GM12878 (cell line): Measurements from ENCODE around the gene COL11A1. TPM values are rescaled to one million over a fixed set of nuclear protein-coding genes. Genes with fewer than 3 reads are reported as not detected.

Experiments
- ATAC-seq: fragments of 200-7000 bp; cut with Tn5 transposase; 3 replicates; pipeline ENCODE4 v1.9.1; 2020; ENCODE audit warnings: mild to moderate bottlenecking, moderate library complexity
- BruUV-seq: library from RNA; stranded (reverse); fragments of 400-500 nt; replicated peaks from 2 replicates; lab custom pipeline; 2021; lab: Mats Ljungman, UMichigan
- CTCF ChIA-PET: fragments of 300-600 bp; sonication (Branson Sonifier 250); formaldehyde crosslinking; extraction: SDS; loops from one replicate; lab custom pipeline; 2021; ENCODE audit warnings: inconsistent platforms; lab: Yijun Ruan, JAX
- POLR2A ChIA-PET: fragments of 350-600 bp; formaldehyde crosslinking; extraction: SDS; loops from one replicate; lab custom pipeline; 2021; ENCODE audit warnings: inconsistent platforms; lab: Charles Lee
- RAD21 ChIA-PET: fragments of 300-600 bp; sonication (Branson Sonifier 250); formaldehyde crosslinking; loops from one replicate; lab custom pipeline; 2023; ENCODE audit warnings: antibody characterized with exemption; ENCODE audit not compliant: unreplicated experiment; lab: Charles Lee
- SMC1A ChIA-PET: fragments of 300-600 bp; sonication (Branson Sonifier 250); formaldehyde crosslinking; loops from one replicate; lab custom pipeline; 2023; ENCODE audit not compliant: unreplicated experiment, uncharacterized antibody; lab: Charles Lee
- DNase-seq: peaks from one replicate; pipeline ENCODE4 v3.0.0-alpha.2; 2011; ENCODE audit warnings: low read depth, low spot score
- FAIRE-seq: peaks from 3 replicates; lab custom pipeline; 2011; peaks lifted over from hg19 to GRCh38; lab: Jason Lieb, UNC
- H2AFZ ChIP-seq: 2 replicates; pipeline ENCODE4 v1.6.0; 2011; ENCODE audit warnings: low read depth, low read length, control low read depth; ENCODE audit not compliant: control insufficient read depth
- H3K27ac ChIP-seq: 2 replicates; pipeline ENCODE4 v1.5.1; 2011; ENCODE audit warnings: control low read depth; ENCODE audit not compliant: control insufficient read depth, insufficient read depth
- H3K27me3 ChIP-seq, 2 experiments: replicated peaks in 1 of 2; 2 replicates each; pipeline versions ENCODE4 v1.6.0 to v1.6.1; 2011; ENCODE audit warnings: low read length in 1 of 2; ENCODE audit not compliant: control insufficient read depth in 2 of 2, insufficient read depth in 2 of 2
- H3K36me3 ChIP-seq, 2 experiments: 2 replicates each; pipeline ENCODE4 v1.5.1; 2011; ENCODE audit warnings: low read length in 1 of 2; ENCODE audit not compliant: control insufficient read depth in 2 of 2, insufficient read depth in 2 of 2
- H3K4me1 ChIP-seq: 2 replicates; pipeline ENCODE4 v1.6.1; 2011; ENCODE audit warnings: mild to moderate bottlenecking, low read length, moderate library complexity, mixed read lengths; ENCODE audit not compliant: control insufficient read depth, insufficient read depth
- H3K4me2 ChIP-seq: 2 replicates; pipeline ENCODE4 v1.6.0; 2011; ENCODE audit warnings: control low read depth; ENCODE audit not compliant: control insufficient read depth, insufficient read depth
- H3K4me3 ChIP-seq: fragments of 200-600 bp; sonication (generic); 2 replicates; pipeline ENCODE4 v1.5.1; 2016
- H3K79me2 ChIP-seq: 2 replicates; pipeline ENCODE4 v1.6.0; 2011; ENCODE audit warnings: low read length; ENCODE audit not compliant: control insufficient read depth, insufficient read depth
- H3K9ac ChIP-seq: 2 replicates; pipeline ENCODE4 v1.8.0; 2011; ENCODE audit warnings: low read length, control low read depth, mixed read lengths; ENCODE audit not compliant: control insufficient read depth, insufficient read depth
- H3K9me3 ChIP-seq: replicated peaks from 3 replicates; pipeline ENCODE4 v1.5.1; 2011; ENCODE audit warnings: mild to moderate bottlenecking, low read length; ENCODE audit not compliant: control insufficient read depth, insufficient read depth
- H4K20me1 ChIP-seq: 2 replicates; pipeline ENCODE4 v1.6.0; 2011; ENCODE audit not compliant: control insufficient read depth, insufficient read depth
- ATF2 ChIP-seq: IDR thresholded peaks from 2 replicates; pipeline ENCODE4 v1.6.1; 2012; ENCODE audit warnings: low read length, inconsistent platforms
- NKRF ChIP-seq: fragments of 450-650 bp; conservative IDR thresholded peaks from 2 replicates; pipeline ENCODE4 v1.6.1; 2017; ENCODE audit warnings: mild to moderate bottlenecking, moderate library complexity
- SUZ12 ChIP-seq: fragments of 200-600 bp; sonication (generic); IDR thresholded peaks from one replicate; pipeline ENCODE4 v1.6.1; 2018; ENCODE audit warnings: antibody characterized with exemption, mild to moderate bottlenecking; ENCODE audit not compliant: unreplicated experiment
- TCF7 ChIP-seq: IDR thresholded peaks from 2 replicates; pipeline ENCODE4 v1.6.1; 2014; ENCODE audit warnings: antibody characterized with exemption, borderline replicate concordance
- in situ Hi-C: fragments of 300-500 bp; cut with MboI; formaldehyde crosslinking; loops from 9 replicates; pipeline ENCODE4 v1.14.3; 2018; ENCODE audit warnings: mixed read lengths
- intact Hi-C: fragments of 100-400 bp; cut with micrococcal nuclease; formaldehyde crosslinking; loops from one replicate; pipeline ENCODE4 v1.14.2; 2022; ENCODE audit not compliant: unreplicated experiment
- polyA plus RNA-seq, 11 experiments: library from polyadenylated mRNA; depleted of rRNA in 4 of 11; unstranded in 6 of 11; stranded (reverse) in 5 of 11; fragments of >200 nt; fragmentation: Nextera tagmentation in 4 of 11; fragmentation: Illumina TruSeq in 1 of 11; extraction: Ambion mirVana in 4 of 11; extraction: Trizol in 1 of 11; gene quantifications; 1 replicate in 1 of 11; 2 replicates in 10 of 11; pipeline versions ENCODE4 v1.2.1 to v1.2.3, GENCODE V29; 2011 to 2016; ENCODE audit warnings: inconsistent platforms in 2 of 11, missing spikeins in 2 of 11, low read depth in 1 of 11
- total RNA-seq, 4 experiments: library from RNA; depleted of rRNA in 3 of 4; stranded (reverse); fragments of >200 nt in 3 of 4; fragmentation: Illumina TruSeq in 1 of 4; extraction: Trizol in 1 of 4; gene quantifications; 2 replicates each; pipeline versions ENCODE4 v1.2.1 to v1.2.3, GENCODE V29; 2013 to 2021

Gene COL11A1
- total and polyA plus RNA-seq, 10 of the 15 experiments (the other 5 are each of a cell fraction or from before 2014, with no cell fraction given), result 0.11 TPM; not detected in 9

DNA sequence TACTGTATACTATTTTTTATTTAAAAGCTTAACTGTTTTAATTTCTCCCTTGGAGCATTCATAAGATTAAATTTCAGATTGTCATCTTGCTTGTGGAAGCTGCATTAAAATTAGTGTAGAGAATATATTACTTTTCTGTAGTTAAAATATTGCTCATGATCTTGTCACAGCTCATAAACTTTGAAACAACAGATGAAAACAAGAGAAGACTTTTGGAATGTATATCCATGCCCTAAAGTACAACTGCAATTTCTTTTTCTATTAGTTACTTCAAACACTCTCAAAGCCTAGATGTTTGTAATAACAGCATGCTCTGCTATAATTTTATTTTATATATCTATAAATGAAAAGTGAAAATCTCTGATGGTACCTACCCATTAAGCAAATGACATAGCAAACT, 155.9 kb downstream of the COL11A1 start:
- H3K4me3 ChIP-seq, result no peak overlapping the region
- H3K4me1 ChIP-seq, result no peaks in the 10 kb centered on the region
- H2AFZ ChIP-seq, result no peak overlapping the region
- intact Hi-C loops (no loop called here), in situ Hi-C loops (loop anchor here (25.0 kb wide), 1 partner anchor 1440 kb away; no protein-coding TSS in a partner anchor)
- no peaks in the 10 kb centered on the region for H4K20me1 ChIP-seq
- no peak overlapping the region for H3K4me2 ChIP-seq
- H3K9ac ChIP-seq, result no peak overlapping the region
- RAD21 ChIA-PET, result no interaction called here
- DNase-seq, result no peak
- H3K79me2 ChIP-seq, result no peaks in the 10 kb centered on the region
- H3K27me3 ChIP-seq, result no peaks in the 10 kb centered on the region
- SMC1A ChIA-PET, result no interaction called here
- no peak overlapping the region for H3K27ac ChIP-seq
- CTCF ChIA-PET, result no interaction called here
- H3K36me3 ChIP-seq, result no peaks in the 10 kb centered on the region
- BruUV-seq, result no TSS peak
- no peaks in the 10 kb centered on the region for H3K9me3 ChIP-seq
- no peak for FAIRE-seq
- no peak for ATAC-seq
- no peak for TF ChIP-seq SUZ12
- no peak for TF ChIP-seq ATF2
- no peak for TF ChIP-seq NKRF
- no peak for TF ChIP-seq TCF7
- POLR2A ChIA-PET, result no interaction called here
